Parathyroid adenoma (tissue), 2 donors: ENCODE measurements around the gene ANKRA2.

Source experiments
- H2AFZ ChIP-seq: fragments of 300-600 bp; sonication (generic); one replicate; pipeline ENCODE4 v1.7.0; 2017; ENCODE audit warnings: antibody characterized with exemption, mild to moderate bottlenecking
- H3K27ac ChIP-seq: fragments of 300-600 bp; sonication (generic); one replicate; pipeline ENCODE4 v1.7.0; 2017
- H3K27me3 ChIP-seq: fragments of 300-600 bp; sonication (generic); one replicate; pipeline ENCODE4 v1.7.0; 2017; ENCODE audit warnings: low read length; ENCODE audit not compliant: control insufficient read depth, insufficient read depth
- H3K36me3 ChIP-seq: fragments of 300-600 bp; sonication (generic); one replicate; pipeline ENCODE4 v1.7.0; 2017; ENCODE audit warnings: low read length; ENCODE audit not compliant: control insufficient read depth, insufficient read depth
- H3K4me1 ChIP-seq: fragments of 300-600 bp; sonication (generic); one replicate; pipeline ENCODE4 v1.7.0; 2017; ENCODE audit warnings: control low read depth
- H3K4me2 ChIP-seq: fragments of 300-600 bp; sonication (generic); one replicate; pipeline ENCODE4 v1.7.0; 2017; ENCODE audit warnings: low read length
- H3K4me3 ChIP-seq: fragments of 300-600 bp; sonication (generic); one replicate; pipeline ENCODE4 v1.7.0; 2017; ENCODE audit warnings: low read depth, low read length
- H3K79me2 ChIP-seq: fragments of 300-600 bp; sonication (generic); one replicate; pipeline ENCODE4 v1.7.0; 2017; ENCODE audit warnings: control low read depth
- H3K9ac ChIP-seq: fragments of 300-600 bp; sonication (generic); one replicate; pipeline ENCODE4 v1.7.0; 2017; ENCODE audit warnings: mild to moderate bottlenecking
- H3K9me3 ChIP-seq: fragments of 300-600 bp; sonication (generic); one replicate; pipeline ENCODE4 v1.7.0; 2017; ENCODE audit warnings: low read length; ENCODE audit not compliant: control insufficient read depth
- TF ChIP-seq, protein P1 (sequence below): fragments of 300-600 bp; sonication (generic); IDR thresholded peaks from one replicate; pipeline ENCODE4 v1.7.0; 2017; ENCODE audit warnings: antibody characterized with exemption, mild to moderate bottlenecking
- donor health status: primary hyperparathyroidism.

Gene ANKRA2

DNA sequence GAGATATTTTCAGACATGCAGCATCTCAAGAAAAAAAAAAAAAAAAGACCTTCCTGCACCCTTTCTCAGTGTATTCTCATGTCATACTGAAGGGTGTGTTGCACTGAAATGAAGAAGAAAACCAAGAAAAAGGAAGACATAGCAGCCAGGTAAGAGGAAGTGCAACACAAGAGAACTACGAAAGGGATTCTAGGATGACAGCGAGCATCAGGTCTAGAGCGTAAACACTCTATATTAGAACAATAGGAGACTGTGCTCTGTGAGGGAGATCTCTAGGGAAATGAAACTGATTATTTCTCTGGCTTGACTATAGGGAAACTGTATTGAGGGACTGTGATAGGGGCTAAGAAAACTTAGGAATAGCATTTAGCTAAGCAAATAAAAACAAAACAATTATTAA, 37.2 kb downstream of the ANKRA2 start:
- Histone ChIP-seq H3K36me3 (no peaks in the 10 kb centered on the region), H3K27ac (no peak overlapping the region), H3K4me1 (no peaks in the 10 kb centered on the region), H3K4me2 (no peak overlapping the region), H2AFZ (no peak overlapping the region), H3K4me3 (no peak overlapping the region), H3K9ac (no peak overlapping the region), H3K79me2 (no peaks in the 10 kb centered on the region), H3K9me3 (no peaks in the 10 kb centered on the region), H3K27me3 (no peaks in the 10 kb centered on the region)
- TF ChIP-seq, protein P1, sequence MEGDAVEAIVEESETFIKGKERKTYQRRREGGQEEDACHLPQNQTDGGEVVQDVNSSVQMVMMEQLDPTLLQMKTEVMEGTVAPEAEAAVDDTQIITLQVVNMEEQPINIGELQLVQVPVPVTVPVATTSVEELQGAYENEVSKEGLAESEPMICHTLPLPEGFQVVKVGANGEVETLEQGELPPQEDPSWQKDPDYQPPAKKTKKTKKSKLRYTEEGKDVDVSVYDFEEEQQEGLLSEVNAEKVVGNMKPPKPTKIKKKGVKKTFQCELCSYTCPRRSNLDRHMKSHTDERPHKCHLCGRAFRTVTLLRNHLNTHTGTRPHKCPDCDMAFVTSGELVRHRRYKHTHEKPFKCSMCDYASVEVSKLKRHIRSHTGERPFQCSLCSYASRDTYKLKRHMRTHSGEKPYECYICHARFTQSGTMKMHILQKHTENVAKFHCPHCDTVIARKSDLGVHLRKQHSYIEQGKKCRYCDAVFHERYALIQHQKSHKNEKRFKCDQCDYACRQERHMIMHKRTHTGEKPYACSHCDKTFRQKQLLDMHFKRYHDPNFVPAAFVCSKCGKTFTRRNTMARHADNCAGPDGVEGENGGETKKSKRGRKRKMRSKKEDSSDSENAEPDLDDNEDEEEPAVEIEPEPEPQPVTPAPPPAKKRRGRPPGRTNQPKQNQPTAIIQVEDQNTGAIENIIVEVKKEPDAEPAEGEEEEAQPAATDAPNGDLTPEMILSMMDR: no peak

DNA sequence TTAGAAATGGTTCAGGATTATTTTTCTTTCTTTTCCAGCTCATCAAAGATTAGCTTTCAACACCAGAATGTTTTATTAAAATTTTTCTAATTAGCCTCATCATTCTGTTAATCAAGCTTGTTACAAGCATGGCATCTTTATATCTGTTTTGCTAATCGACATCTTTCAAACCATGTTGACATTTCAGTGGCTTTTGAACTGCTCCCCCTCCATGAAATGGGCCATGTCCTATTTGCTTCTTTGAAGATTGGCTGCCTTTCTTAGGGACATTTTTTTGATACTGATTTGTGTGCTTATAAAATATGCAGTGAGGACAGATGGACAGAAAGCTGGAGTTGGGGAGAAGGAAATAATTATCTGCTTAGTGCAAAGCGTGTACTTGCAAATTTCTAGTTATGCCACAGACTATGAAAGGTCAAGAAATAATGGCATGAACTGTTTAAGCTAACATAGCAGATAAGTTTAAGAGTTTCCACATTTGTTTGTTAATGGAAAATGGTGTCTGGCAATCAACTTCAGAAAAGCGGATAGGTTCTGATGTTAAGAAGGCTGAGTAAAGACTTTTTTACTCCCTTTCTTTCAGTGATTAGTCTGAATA, 39.7 kb downstream of the ANKRA2 start:
- Histone ChIP-seq H3K4me1 (no peaks in the 10 kb centered on the region), H3K9ac (no peak overlapping the region), H3K4me3 (no peak overlapping the region), H3K27me3 (no peaks in the 10 kb centered on the region), H3K9me3 (no peaks in the 10 kb centered on the region), H3K4me2 (no peak overlapping the region), H3K36me3 (no peaks in the 10 kb centered on the region), H3K79me2 (no peaks in the 10 kb centered on the region), H2AFZ (no peak overlapping the region), H3K27ac (no peak overlapping the region)
- TF ChIP-seq, protein P1: no peak

DNA sequence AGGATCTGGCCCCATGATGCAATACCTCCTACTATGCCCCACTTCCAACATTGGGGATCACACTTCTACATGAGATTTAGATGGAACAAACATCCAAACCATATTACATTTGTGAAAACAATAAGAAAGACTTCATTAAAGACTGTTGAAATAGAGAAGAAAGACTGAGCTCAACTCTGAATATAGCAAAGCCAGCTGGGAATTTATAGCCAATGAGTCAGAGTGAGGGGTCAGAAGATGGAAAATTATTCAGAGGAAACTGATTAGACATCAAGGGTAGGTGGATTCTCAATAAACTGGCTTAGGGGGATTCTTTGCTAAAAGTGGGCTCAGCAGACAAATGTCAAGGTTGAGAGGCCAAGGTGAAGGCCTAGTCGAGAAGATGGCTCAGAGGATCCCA, 41.6 kb downstream of the ANKRA2 start:
- no peak overlapping the region for H2AFZ ChIP-seq
- H3K4me1 ChIP-seq: no peaks in the 10 kb centered on the region
- H3K4me2 ChIP-seq: no peak overlapping the region
- no peak overlapping the region for H3K27ac ChIP-seq
- no peak overlapping the region for H3K9ac ChIP-seq
- no peaks in the 10 kb centered on the region for H3K27me3 ChIP-seq
- H3K79me2 ChIP-seq: no peaks in the 10 kb centered on the region
- H3K4me3 ChIP-seq: no peak overlapping the region
- no peaks in the 10 kb centered on the region for H3K36me3 ChIP-seq
- TF ChIP-seq, protein P1: no peak
- no peaks in the 10 kb centered on the region for H3K9me3 ChIP-seq

DNA sequence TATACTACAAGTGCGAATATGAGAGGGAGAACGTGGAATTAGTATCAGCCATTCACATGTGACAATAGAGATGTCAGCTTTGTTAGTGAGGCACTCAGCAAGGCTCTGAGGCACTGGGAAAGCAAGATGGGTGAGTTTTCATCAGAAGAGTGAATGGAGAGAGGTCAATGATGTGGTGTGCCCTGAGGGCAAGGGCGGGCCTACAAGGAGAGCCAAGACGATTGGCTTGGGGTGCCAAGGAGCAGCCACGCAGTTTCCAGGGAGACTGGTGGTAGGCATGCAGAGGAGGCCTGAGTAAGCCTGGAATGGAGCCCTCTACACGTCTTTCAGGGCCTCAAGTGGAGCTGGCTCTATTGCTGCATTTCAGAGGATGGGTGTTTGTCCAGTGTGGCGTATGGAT, 42.5 kb downstream of the ANKRA2 start:
- no peaks in the 10 kb centered on the region for H3K79me2 ChIP-seq

More for the DNA sequence above, 42.5 kb downstream of the ANKRA2 start:
- Histone ChIP-seq H3K27ac (no peak overlapping the region), H3K9me3 (no peaks in the 10 kb centered on the region), H3K27me3 (no peaks in the 10 kb centered on the region), H3K4me3 (no peak overlapping the region), H3K36me3 (no peaks in the 10 kb centered on the region), H3K4me1 (no peaks in the 10 kb centered on the region), H2AFZ (no peak overlapping the region), H3K4me2 (no peak overlapping the region), H3K9ac (no peak overlapping the region)
- TF ChIP-seq, protein P1: no peak
